ENCODE measurements around the gene KRT81. TPM values are rescaled to one million over a fixed set of nuclear protein-coding genes. Genes with fewer than 3 reads are reported as not detected.
A peak's percentile ranks its signal among the peaks of the same experiment; 100 is the strongest.

The KRT81 gene
- total RNA-seq, 4 donors from 2014 or later = 0.27 TPM; not detected in 3

- peaks cover 0 to 20% (median 6%) of the 10 kb centered on the region in 3 donors for H3K4me1 ChIP-seq
- peaks cover 19% of the 10 kb centered on the region for H3K27me3 ChIP-seq
- WGBS, 2 donors (ENCODE audit: low coverage in 1 of 2) = 69 to 80% methylated on average over 2 to 3 of the region's 5 CpGs
- no peaks in the 10 kb centered on the region for H3K9me3 ChIP-seq
- H3K4me3 ChIP-seq = no peak overlapping the region
- no peaks in the 10 kb centered on the region for H3K36me3 ChIP-seq
- no peak for ATAC-seq
- no peak for TF ChIP-seq POLR2AphosphoS5 (IDR thresholded peaks at IDR 0.05)
- TF ChIP-seq POLR2A (IDR thresholded peaks at IDR 0.05) = no peak
- TF ChIP-seq EP300 (IDR thresholded peaks at IDR 0.05) = no peak
- TF ChIP-seq CTCF (IDR thresholded peaks at IDR 0.05) = no peak
- no peak overlapping the region for H3K27ac ChIP-seq
Measured at GRCh38 chr12:52310622-52311284, 19.4 kb upstream of the KRT81 start.

GRCh38 chr12:52308806-52309425, 17.6 kb upstream of the KRT81 start:
- peaks cover 0 to 20% (median 6%) of the 10 kb centered on the region in 3 donors for H3K4me1 ChIP-seq
- peaks cover 13% of the 10 kb centered on the region for H3K27me3 ChIP-seq
- peak overlapping the region; percentile 32 to 52 for H3K4me3 ChIP-seq
- TF ChIP-seq POLR2A (IDR thresholded peaks at IDR 0.05) = no peak
- TF ChIP-seq CTCF (IDR thresholded peaks at IDR 0.05) = no peak
- no peak for TF ChIP-seq EP300 (IDR thresholded peaks at IDR 0.05)
- no peak for TF ChIP-seq POLR2AphosphoS5 (IDR thresholded peaks at IDR 0.05)
- WGBS, 2 donors (ENCODE audit: low coverage in 1 of 2) = 35 to 92% methylated on average over 2 to 11 of the region's 15 CpGs
- no peaks in the 10 kb centered on the region for H3K9me3 ChIP-seq
- no peak for ATAC-seq
- no peaks in the 10 kb centered on the region for H3K36me3 ChIP-seq
- peak overlapping the region in 3 of 4 donors; percentile 63 to 82 (median 64) for H3K27ac ChIP-seq

- peak overlapping the region in 3 of 4 donors; percentile 63 to 82 (median 64) for H3K27ac ChIP-seq
Measured at GRCh38 chr12:52307836-52308805, 16.8 kb upstream of the KRT81 start.

GRCh38 chr12:52306731-52307130, 15.4 kb upstream of the KRT81 start:
- 92% methylated on average over 2 of the region's 2 CpGs; no CpG with 5 or more reads in 1 of the 2 donors for WGBS, 2 donors (ENCODE audit: low coverage in 1 of 2)
- no peak for ATAC-seq
- Histone ChIP-seq H3K4me1 (peaks cover 0 to 20% (median 6%) of the 10 kb centered on the region in 3 donors), H3K36me3 (no peaks in the 10 kb centered on the region), H3K27ac (no peak overlapping the region), H3K4me3 (no peak overlapping the region), H3K27me3 (peaks cover 6% of the 10 kb centered on the region), H3K9me3 (no peaks in the 10 kb centered on the region)
- TF ChIP-seq POLR2A (IDR thresholded peaks at IDR 0.05) = no peak
- no peak for TF ChIP-seq CTCF (IDR thresholded peaks at IDR 0.05)
- TF ChIP-seq POLR2AphosphoS5 (IDR thresholded peaks at IDR 0.05) = no peak
- TF ChIP-seq EP300 (IDR thresholded peaks at IDR 0.05) = no peak

More at GRCh38 chr12:52307836-52308805, 16.8 kb upstream of the KRT81 start:
- Histone ChIP-seq H3K27me3 (peaks cover 12% of the 10 kb centered on the region), H3K4me3 (peak overlapping the region; percentile 32 to 52), H3K9me3 (no peaks in the 10 kb centered on the region), H3K4me1 (peaks cover 0 to 20% (median 6%) of the 10 kb centered on the region in 3 donors), H3K36me3 (no peaks in the 10 kb centered on the region)
- 58 to 60% methylated on average over 4 to 5 of the region's 71 CpGs for WGBS, 2 donors (ENCODE audit: low coverage in 1 of 2)
- TF ChIP-seq EP300 (IDR thresholded peaks at IDR 0.05) (no peak), CTCF (IDR thresholded peaks at IDR 0.05) (peak in 3 of 4 experiments; percentile 40 to 50 (median 41)), POLR2A (IDR thresholded peaks at IDR 0.05) (peak; percentile 49 to 53), POLR2AphosphoS5 (IDR thresholded peaks at IDR 0.05) (peak; percentile 4)
- ATAC-seq = peak; percentile 89

Measured in gastroesophageal sphincter (tissue), 4 donors.